Measurements from ENCODE around the gene RNPS1. TPM values are rescaled to one million over a fixed set of nuclear protein-coding genes. Genes with fewer than 3 reads are reported as not detected.

RNPS1 gene
- total and polyA plus RNA-seq, 4 donors: 92.0 to 144 (median 112) TPM

- DNase-seq: no peak
- Histone ChIP-seq H3K36me3 (ENCODE audit: control insufficient read depth in 4 of 4, insufficient read depth in 4 of 4, low read length in 4 of 4) (peaks cover 3 to 69% (median 28%) of the 10 kb centered on the region in 4 donors), H3K27me3 (ENCODE audit: control insufficient read depth in 3 of 3, insufficient read depth in 3 of 3, low read length in 2 of 3) (no peaks in the 10 kb centered on the region), H3K4me1 (ENCODE audit: control insufficient read depth in 5 of 5, insufficient read depth in 5 of 5, low read length in 5 of 5) (peaks cover 0 to 5% (median 3%) of the 10 kb centered on the region in 5 donors), H3K9ac (ENCODE audit: insufficient read depth in 1 of 2, low read length in 2 of 2) (no peak overlapping the region), H3K4me3 (no peak overlapping the region), H3K27ac (ENCODE audit: low read depth in 1 of 2, low read length in 1 of 2) (no peak overlapping the region), H3K9me3 (ENCODE audit: control insufficient read depth in 4 of 4, insufficient read depth in 3 of 4, low read length in 3 of 4) (peaks cover 0 to 13% (median 0%) of the 10 kb centered on the region in 4 donors)
- TF ChIP-seq CTCF (IDR thresholded peaks at IDR 0.05; ENCODE audit: control extremely low read depth, extremely low read depth): no peak
- 93 to 94% methylated on average over 23 of the region's 23 CpGs for WGBS, 2 donors
- ATAC-seq (ENCODE audit: insufficient read depth, low FRiP score): no peak
These were observed 38.2 kb downstream of the RNPS1 start for GRCh38 chr16:2229632-2230250.

- Histone ChIP-seq H3K27ac (ENCODE audit: low read depth in 1 of 2, low read length in 1 of 2) (no peak overlapping the region), H3K9me3 (ENCODE audit: control insufficient read depth in 4 of 4, insufficient read depth in 3 of 4, low read length in 3 of 4) (peaks cover 0 to 8% (median 0%) of the 10 kb centered on the region in 4 donors), H3K4me3 (no peak overlapping the region), H3K36me3 (ENCODE audit: control insufficient read depth in 4 of 4, insufficient read depth in 4 of 4, low read length in 4 of 4) (peaks cover 3 to 62% (median 27%) of the 10 kb centered on the region in 4 donors), H3K4me1 (ENCODE audit: control insufficient read depth in 5 of 5, insufficient read depth in 5 of 5, low read length in 5 of 5) (peaks cover 0 to 10% (median 6%) of the 10 kb centered on the region in 5 donors), H3K9ac (ENCODE audit: insufficient read depth in 1 of 2, low read length in 2 of 2) (no peak overlapping the region), H3K27me3 (ENCODE audit: control insufficient read depth in 3 of 3, insufficient read depth in 3 of 3, low read length in 2 of 3) (no peaks in the 10 kb centered on the region)
- TF ChIP-seq CTCF (IDR thresholded peaks at IDR 0.05; ENCODE audit: control extremely low read depth, extremely low read depth): no peak
- 91 to 96% methylated on average over 12 of the region's 12 CpGs for WGBS, 2 donors
- no peak for ATAC-seq (ENCODE audit: insufficient read depth, low FRiP score)
- no peak for DNase-seq
These were observed 38.8 kb downstream of the RNPS1 start for GRCh38 chr16:2229091-2229490.

- H3K36me3 ChIP-seq (ENCODE audit: control insufficient read depth in 4 of 4, insufficient read depth in 4 of 4, low read length in 4 of 4): peaks cover 3 to 54% (median 24%) of the 10 kb centered on the region in 4 donors
- 93 to 95% methylated on average over 25 of the region's 25 CpGs for WGBS, 2 donors
- no peaks in the 10 kb centered on the region for H3K27me3 ChIP-seq (ENCODE audit: control insufficient read depth in 3 of 3, insufficient read depth in 3 of 3, low read length in 2 of 3)
- H3K9ac ChIP-seq (ENCODE audit: insufficient read depth in 1 of 2, low read length in 2 of 2): no peak overlapping the region
- ATAC-seq (ENCODE audit: insufficient read depth, low FRiP score): no peak
- no peak overlapping the region for H3K27ac ChIP-seq (ENCODE audit: low read depth in 1 of 2, low read length in 1 of 2)
- no peak for DNase-seq
- no peak overlapping the region for H3K4me3 ChIP-seq
- H3K4me1 ChIP-seq (ENCODE audit: control insufficient read depth in 5 of 5, insufficient read depth in 5 of 5, low read length in 5 of 5): peaks cover 0 to 10% (median 6%) of the 10 kb centered on the region in 5 donors
- no peak for TF ChIP-seq CTCF (IDR thresholded peaks at IDR 0.05; ENCODE audit: control extremely low read depth, extremely low read depth)
- peaks cover 0 to 3% (median 0%) of the 10 kb centered on the region in 4 donors for H3K9me3 ChIP-seq (ENCODE audit: control insufficient read depth in 4 of 4, insufficient read depth in 3 of 4, low read length in 3 of 4)
These were observed 39.6 kb downstream of the RNPS1 start for GRCh38 chr16:2228161-2228824.

All from lung (tissue), 12 donors.